ENCODE measurements around the gene UBB.
A peak's percentile ranks its signal among the peaks of the same experiment; 100 is the strongest.

The UBB gene

DNA sequence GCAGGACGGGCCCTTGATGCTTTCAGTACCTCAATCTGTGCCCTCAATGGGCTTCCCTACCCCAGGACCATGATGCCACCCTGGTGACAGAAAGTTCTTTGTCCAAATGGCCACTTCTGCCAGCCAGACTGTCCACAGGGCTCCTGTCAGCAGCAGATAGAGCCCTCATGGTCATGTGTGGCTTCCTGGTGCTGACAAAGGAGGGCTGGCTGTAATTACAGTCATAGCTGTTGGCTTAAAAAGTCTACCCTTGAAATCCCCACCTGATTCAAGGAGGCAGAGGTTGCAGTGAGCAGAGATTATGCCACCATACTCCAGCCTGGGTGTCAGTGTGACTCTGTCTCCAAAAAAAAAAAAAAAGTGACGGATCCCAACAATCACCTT, 37.8 kb downstream of the UBB start:
- TF ChIP-seq, protein P1, sequence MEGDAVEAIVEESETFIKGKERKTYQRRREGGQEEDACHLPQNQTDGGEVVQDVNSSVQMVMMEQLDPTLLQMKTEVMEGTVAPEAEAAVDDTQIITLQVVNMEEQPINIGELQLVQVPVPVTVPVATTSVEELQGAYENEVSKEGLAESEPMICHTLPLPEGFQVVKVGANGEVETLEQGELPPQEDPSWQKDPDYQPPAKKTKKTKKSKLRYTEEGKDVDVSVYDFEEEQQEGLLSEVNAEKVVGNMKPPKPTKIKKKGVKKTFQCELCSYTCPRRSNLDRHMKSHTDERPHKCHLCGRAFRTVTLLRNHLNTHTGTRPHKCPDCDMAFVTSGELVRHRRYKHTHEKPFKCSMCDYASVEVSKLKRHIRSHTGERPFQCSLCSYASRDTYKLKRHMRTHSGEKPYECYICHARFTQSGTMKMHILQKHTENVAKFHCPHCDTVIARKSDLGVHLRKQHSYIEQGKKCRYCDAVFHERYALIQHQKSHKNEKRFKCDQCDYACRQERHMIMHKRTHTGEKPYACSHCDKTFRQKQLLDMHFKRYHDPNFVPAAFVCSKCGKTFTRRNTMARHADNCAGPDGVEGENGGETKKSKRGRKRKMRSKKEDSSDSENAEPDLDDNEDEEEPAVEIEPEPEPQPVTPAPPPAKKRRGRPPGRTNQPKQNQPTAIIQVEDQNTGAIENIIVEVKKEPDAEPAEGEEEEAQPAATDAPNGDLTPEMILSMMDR (IDR thresholded peaks at IDR 0.05; ENCODE audit: insufficient read depth, low read length, poor library complexity, severe bottlenecking): no peak
- peaks cover 36% of the 10 kb centered on the region for H3K36me3 ChIP-seq (ENCODE audit: control insufficient read depth, insufficient read depth, low read length)
- H3K4me3 ChIP-seq (replicated peaks; ENCODE audit: low read depth, low read length): peak overlapping the region; percentile 47
- no peak for DNase-seq (ENCODE audit: extremely low read depth, insufficient read length)
- no peaks in the 10 kb centered on the region for H3K27me3 ChIP-seq (replicated peaks; ENCODE audit: control insufficient read depth, insufficient read depth, low read length)

DNA sequence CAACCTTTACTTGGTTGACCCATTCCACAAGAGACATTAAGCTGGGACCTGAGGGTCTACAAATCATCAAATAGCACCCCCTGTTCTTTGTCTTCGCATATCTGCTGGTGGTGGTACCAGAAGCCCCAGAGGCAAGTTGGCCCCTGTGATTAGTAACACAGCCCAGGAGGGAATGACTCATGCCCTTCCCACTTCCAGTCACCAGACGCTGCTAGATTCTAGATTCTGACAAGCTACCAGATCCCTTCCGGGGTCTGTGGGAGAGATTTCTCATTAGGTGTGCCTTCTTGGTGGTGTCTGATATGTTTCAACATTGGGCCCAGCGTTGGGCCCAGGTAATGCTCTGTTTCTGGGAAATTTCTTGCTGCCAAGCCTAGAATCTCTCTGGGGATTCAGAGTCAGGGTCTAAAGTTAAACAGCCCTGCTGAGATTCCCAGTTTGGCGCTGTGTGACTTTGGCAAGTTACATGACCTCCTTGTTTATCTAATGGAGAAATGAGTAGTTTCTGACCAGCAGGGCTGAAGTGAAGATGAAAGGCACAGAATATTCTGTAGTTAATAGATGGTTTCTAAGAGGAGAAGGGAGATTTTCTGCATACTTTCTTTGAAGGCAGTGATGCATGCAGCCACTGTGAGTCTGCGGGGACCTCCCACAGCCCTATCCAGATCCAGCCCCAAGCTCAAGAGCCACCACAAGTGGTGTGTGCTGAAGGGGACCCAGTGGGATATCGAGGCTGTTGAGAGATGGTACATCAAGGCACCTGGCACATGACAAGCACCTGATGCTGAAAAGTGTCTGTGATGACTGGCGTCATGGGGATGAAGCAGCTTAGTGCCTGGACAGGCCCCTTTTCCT, 38.4 kb downstream of the UBB start:
- H3K4me3 ChIP-seq (replicated peaks; ENCODE audit: low read depth, low read length): peak overlapping the region; percentile 47
- TF ChIP-seq, protein P1 (IDR thresholded peaks at IDR 0.05; ENCODE audit: insufficient read depth, low read length, poor library complexity, severe bottlenecking): no peak
- no peak for DNase-seq (ENCODE audit: extremely low read depth, insufficient read length)
- peaks cover 36% of the 10 kb centered on the region for H3K36me3 ChIP-seq (ENCODE audit: control insufficient read depth, insufficient read depth, low read length)
- H3K27me3 ChIP-seq (replicated peaks; ENCODE audit: control insufficient read depth, insufficient read depth, low read length): no peaks in the 10 kb centered on the region

DNA sequence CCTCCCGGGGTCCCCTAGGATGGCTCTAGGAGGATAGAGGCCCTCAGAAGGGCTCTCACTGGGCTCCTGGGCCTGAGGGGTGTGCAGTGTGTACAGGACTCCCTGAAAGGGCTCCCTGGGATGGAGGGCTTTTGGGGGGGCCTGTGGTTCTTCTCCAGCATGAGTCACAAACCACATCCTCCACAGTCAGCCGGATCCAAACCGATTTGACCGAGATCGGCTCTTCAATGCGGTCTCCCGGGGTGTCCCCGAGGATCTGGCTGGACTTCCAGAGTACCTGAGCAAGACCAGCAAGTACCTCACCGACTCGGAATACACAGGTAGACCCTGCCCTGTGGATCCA, 39.0 kb downstream of the UBB start:
- H3K4me3 ChIP-seq (replicated peaks; ENCODE audit: low read depth, low read length): peak overlapping the region; percentile 47
- DNase-seq (ENCODE audit: extremely low read depth, insufficient read length): peak; percentile 56
- peaks cover 36% of the 10 kb centered on the region for H3K36me3 ChIP-seq (ENCODE audit: control insufficient read depth, insufficient read depth, low read length)
- H3K27me3 ChIP-seq (replicated peaks; ENCODE audit: control insufficient read depth, insufficient read depth, low read length): no peaks in the 10 kb centered on the region
- TF ChIP-seq, protein P1 (IDR thresholded peaks at IDR 0.05; ENCODE audit: insufficient read depth, low read length, poor library complexity, severe bottlenecking): no peak

DNA sequence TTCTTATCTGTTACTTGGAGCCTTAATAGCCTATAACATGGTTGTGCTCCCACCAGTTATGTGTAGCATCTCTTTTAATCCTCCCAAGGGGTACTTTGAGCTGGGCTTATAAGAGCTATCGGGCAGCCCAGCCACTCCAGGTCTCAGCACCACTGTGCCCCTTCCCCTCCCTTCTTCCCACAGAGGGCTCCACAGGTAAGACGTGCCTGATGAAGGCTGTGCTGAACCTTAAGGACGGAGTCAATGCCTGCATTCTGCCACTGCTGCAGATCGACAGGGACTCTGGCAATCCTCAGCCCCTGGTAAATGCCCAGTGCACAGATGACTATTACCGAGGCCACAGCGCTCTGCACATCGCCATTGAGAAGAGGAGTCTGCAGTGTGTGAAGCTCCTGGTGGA, 41.5 kb downstream of the UBB start:
- Histone ChIP-seq H3K36me3 (ENCODE audit: control insufficient read depth, insufficient read depth, low read length) (peaks cover 53% of the 10 kb centered on the region), H3K4me3 (replicated peaks; ENCODE audit: low read depth, low read length) (no peak overlapping the region), H3K27me3 (replicated peaks; ENCODE audit: control insufficient read depth, insufficient read depth, low read length) (no peaks in the 10 kb centered on the region)
- DNase-seq (ENCODE audit: extremely low read depth, insufficient read length): no peak
- TF ChIP-seq, protein P1 (IDR thresholded peaks at IDR 0.05; ENCODE audit: insufficient read depth, low read length, poor library complexity, severe bottlenecking): no peak

DNA sequence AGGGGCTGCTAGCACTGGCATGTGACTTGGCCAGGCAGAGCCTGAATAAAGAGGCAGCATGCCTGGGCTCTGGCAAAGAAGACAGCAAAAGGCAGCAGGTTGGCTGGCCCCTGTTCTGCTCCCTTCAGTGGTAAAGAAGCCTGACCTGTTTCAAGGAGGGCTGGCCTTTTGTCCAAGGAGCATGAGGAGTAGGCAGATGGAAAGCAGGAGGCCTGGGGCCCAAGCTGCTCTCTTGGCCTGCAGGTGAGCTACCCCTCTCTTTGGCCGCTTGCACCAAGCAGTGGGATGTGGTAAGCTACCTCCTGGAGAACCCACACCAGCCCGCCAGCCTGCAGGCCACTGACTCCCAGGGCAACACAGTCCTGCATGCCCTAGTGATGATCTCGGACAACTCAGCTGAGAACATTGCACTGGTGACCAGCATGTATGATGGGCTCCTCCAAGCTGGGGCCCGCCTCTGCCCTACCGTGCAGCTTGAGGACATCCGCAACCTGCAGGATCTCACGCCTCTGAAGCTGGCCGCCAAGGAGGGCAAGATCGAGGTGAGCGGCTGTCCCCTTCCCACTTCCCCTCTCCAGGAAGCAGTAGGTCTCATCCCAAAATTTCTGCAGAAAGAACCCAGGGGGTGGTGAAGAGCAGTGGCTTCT, 42.5 kb downstream of the UBB start:
- TF ChIP-seq, protein P1 (IDR thresholded peaks at IDR 0.05; ENCODE audit: insufficient read depth, low read length, poor library complexity, severe bottlenecking): no peak
- DNase-seq (ENCODE audit: extremely low read depth, insufficient read length): no peak
- peaks cover 50% of the 10 kb centered on the region for H3K36me3 ChIP-seq (ENCODE audit: control insufficient read depth, insufficient read depth, low read length)
- no peak overlapping the region for H3K4me3 ChIP-seq (replicated peaks; ENCODE audit: low read depth, low read length)
- H3K27me3 ChIP-seq (replicated peaks; ENCODE audit: control insufficient read depth, insufficient read depth, low read length): no peaks in the 10 kb centered on the region

Measured in GM06990 (cell line).